Skeletal muscle cell (primary cell): Measurements from ENCODE around the gene NLRP14.

Experiments
- DNase-seq: peaks from one replicate; pipeline ENCODE4 v3.0.0-alpha.2; 2010; ENCODE audit warnings: low read depth
- H3K4me3 ChIP-seq: 2 replicates; pipeline ENCODE4 v1.5.1; 2011; ENCODE audit warnings: low read depth, mild to moderate bottlenecking, control low read depth, low read length, moderate library complexity

Gene NLRP14

DNA sequence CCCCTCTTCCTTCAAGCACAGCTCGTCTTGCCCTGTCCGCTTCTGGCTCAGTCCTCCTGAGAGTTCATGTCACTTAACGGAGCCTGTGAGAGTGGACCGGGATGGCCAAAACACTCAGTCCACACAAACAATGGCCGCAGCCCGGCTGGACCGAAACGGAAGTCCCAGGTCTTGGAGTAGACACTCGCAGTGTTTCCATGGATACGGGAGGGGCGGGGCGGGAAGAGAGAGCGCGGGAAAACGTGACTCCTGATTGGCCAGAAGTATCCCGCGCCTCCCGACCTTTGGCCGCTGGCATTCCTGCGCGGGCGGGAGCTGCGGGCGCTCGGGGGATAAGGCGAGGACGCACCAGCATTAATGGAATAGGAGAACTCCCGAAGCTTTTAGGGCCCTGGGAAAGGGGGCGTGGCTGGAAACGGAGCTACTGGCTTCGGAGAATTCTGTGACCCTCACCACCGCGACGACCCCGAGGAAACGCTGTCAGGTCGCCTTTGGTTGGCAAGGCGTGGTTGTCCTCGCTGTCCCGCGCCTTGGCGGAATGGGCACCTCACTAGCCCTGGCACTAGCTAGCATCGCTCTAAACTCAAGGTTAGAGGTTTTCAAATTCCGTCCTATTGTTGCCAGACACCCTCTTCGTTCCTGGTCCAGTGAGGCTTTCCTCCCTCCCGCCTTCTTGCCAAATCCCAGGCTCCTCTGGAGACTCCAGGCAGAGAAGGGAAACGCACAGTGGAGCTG, at the start of gene NLRP14, which contains the start of gene ZNF214:
TSS of gene NLRP14 (plus strand) at position 297 of the 735 bp plus-strand sequence. CDS start 18,108 bp downstream, outside the sequence.
TSS of gene ZNF214 (minus strand) at position 164 of the 735 bp plus-strand sequence. CDS start 17,511 bp downstream, outside the sequence.
- DNase-seq = peak; percentile 77
- H3K4me3 ChIP-seq = peak within 1 kb of the TSS; percentile 71

- H3K4me3 ChIP-seq = no peak overlapping the region
- no peak for DNase-seq
Measured at GRCh38 chr11:6979365-6979764, 40.9 kb upstream of the NLRP14 start.

GRCh38 chr11:6986487-6986886, 33.8 kb upstream of the NLRP14 start:
- no peak for DNase-seq
- H3K4me3 ChIP-seq = no peak overlapping the region

GRCh38 chr11:6988506-6988905, 31.8 kb upstream of the NLRP14 start:
- no peak overlapping the region for H3K4me3 ChIP-seq
- no peak for DNase-seq

DNA sequence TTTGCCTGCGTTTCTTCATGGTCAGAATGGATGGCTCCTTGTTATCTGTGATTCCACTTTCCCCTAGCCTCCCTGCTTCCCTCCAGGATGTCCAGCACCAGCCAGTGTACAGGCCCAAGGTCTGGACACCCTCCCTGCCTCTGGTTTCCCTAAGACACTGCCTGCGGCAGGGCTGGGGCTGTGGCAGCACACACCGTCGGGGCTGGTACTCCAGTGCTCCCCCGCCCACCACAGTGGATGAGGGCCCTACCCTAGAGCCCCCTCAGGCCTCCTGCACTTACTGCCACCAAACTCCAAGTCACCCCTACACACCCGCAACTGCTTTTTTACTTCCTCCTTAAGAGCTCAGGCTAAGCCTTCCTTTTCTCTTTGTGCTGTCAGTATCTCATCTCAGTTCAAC, 29.1 kb upstream of the NLRP14 start:
- no peak overlapping the region for H3K4me3 ChIP-seq
- no peak for DNase-seq

DNA sequence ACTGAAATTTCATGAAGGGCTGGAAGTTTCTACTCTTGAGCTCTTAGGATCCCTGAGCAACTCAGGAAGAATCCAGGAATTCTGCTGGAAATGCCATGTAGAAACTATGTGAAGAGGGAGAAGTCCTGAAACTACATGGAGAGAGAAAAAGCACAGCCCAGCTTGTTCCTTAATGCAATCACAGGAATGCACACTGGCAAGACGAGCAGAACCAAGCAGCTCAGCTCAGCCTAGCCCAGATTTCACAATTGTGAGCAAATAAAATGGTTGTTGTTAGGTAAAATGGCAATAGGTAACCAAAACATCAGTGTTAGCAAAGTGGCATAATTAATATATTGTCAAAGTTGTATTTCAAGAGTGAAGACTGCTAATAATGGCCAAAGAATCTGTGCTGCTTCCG, 28.3 kb upstream of the NLRP14 start:
- no peak for DNase-seq
- H3K4me3 ChIP-seq = no peak overlapping the region

DNA sequence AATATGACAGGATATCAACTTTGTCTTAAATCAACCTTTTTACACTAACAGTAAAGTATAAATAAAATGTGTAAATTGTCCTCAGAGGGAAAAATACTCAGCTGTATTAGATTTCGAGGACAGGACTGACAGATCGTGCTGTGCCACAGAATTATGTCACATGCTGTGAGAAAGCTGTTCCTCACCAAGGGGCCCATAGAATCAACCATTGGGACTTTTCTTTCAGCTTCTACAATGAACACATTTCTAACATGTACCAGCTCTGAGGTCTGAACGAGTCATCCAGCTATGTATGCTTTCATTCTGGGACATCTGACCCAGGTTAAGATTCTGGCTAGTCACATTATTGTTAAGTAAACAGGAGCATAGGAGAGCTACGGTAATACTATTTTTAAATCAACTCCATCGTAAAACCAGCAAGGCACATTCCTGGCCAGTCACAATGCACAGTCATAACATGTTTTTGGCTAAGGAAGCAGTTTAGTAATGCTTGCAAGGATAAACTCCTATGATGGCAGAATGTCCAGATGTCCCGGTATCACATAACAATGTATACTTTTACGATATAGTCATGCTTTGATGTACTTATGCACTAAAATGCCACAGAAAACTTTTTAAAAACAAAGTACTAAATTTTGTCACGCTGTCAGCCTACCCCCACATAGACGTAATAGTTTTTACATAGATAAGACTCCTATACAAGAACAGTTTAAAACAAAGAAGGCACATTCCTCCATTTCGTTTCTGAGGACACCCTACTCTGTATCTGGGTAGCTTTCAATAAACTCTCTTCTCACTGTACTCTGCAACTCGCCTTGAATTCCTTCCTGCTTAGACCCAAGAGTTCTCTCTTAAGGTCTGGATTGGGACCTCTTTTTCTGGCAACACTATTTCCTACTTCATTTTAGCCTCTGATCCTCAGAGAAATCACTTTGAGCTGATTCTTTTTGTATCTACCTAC, 27.5 kb upstream of the NLRP14 start:
- H3K4me3 ChIP-seq = no peak overlapping the region

DNA sequence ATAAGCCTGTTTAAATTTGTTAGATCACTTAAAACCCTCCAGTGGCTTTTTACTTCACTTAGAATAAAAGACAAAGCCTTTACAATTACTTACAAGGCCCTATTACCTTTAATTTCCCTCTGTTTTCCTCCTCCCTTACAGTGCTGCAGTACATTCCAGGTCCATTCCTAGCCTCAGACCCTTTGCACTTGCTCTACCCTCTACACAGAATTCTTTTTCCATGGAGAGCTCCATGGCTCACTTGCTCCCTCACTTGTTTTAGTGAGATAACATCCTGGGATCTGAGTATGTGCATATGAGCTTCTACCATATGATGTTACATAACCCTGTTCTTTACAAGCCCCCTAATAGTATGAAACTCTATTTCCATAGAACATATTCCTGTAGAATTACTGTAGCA, 24.6 kb upstream of the NLRP14 start:
- no peak overlapping the region for H3K4me3 ChIP-seq
- no peak for DNase-seq

More for the DNA sequence above, 27.5 kb upstream of the NLRP14 start:
- peak; percentile 94 for DNase-seq

- H3K4me3 ChIP-seq = no peak overlapping the region
- peak; percentile 88 for DNase-seq
Measured at GRCh38 chr11:7004482-7004881, 15.8 kb upstream of the NLRP14 start.

GRCh38 chr11:7014118-7014517, 6.2 kb upstream of the NLRP14 start:
- DNase-seq = no peak
- no peak overlapping the region for H3K4me3 ChIP-seq

- no peak for DNase-seq
- H3K4me3 ChIP-seq = no peak overlapping the region
Measured at GRCh38 chr11:7016011-7016410, 4.3 kb upstream of the NLRP14 start.

- peak overlapping the region; percentile 71 for H3K4me3 ChIP-seq
- no peak for DNase-seq
Measured at GRCh38 chr11:7019500-7020182, 638 bp upstream of the NLRP14 start.

GRCh38 chr11:7021318-7021717, 1.0 kb downstream of the NLRP14 start:
- no peak overlapping the region for H3K4me3 ChIP-seq
- DNase-seq = no peak

DNA sequence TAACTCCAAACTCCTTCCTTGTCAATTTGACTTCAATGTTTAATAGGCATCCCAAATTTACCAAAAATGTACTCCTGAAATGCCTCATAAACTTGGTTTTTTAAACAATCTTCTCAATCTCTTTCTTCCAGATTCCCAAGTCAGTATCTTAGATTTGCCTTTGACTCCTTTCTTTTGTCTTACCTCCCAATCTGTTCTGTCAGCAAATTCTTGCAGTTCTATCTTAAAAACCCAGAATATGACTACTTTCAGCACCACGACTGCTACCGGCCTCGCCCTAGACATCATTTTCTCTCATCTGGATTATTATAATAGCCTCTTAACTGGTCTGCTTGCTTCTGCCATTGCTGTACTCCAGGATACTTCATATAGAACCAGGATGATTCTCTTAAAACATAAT, 7.9 kb downstream of the NLRP14 start:
- no peak for DNase-seq
- H3K4me3 ChIP-seq = no peak overlapping the region

- no peak for DNase-seq
- H3K4me3 ChIP-seq = no peak overlapping the region
Measured at GRCh38 chr11:7030836-7031235, 10.6 kb downstream of the NLRP14 start.

DNA sequence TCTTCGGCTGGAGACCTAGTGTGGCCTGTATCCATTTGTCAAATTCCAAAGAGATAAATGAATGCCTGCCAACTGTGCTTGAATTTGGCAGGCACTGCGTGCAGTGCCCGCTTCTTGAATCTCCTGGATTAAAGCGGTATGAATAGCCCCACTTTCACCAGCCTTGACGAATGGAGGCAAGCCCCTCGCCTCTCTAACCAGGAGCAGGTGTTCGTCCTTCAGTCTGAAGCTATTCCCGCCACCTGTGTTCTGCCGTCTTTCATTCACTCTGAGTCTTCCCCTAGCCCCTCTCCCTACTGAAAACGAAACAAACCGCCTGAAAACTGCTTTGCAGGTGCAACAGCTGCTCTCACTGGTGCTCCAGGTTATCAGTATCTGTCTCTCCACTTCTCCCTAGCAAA, 11.2 kb downstream of the NLRP14 start:
- no peak for DNase-seq
- no peak overlapping the region for H3K4me3 ChIP-seq

- no peak overlapping the region for H3K4me3 ChIP-seq
- no peak for DNase-seq
Measured at GRCh38 chr11:7032692-7033091, 12.4 kb downstream of the NLRP14 start.

- DNase-seq = no peak
- no peak overlapping the region for H3K4me3 ChIP-seq
Measured at GRCh38 chr11:7034019-7034418, 13.7 kb downstream of the NLRP14 start.

GRCh38 chr11:7046474-7047175, 26.3 kb downstream of the NLRP14 start:
- H3K4me3 ChIP-seq = no peak overlapping the region
- peak; percentile 42 for DNase-seq
